DND-41 (cell line): ENCODE results near the gene SHCBP1.
"Not testable (repeated sequence)": the region's sequence is repeated elsewhere in the genome, so short reads cannot be mapped to it uniquely, and the experiment has no call there.

ENCODE experiments used
- ATAC-seq: fragments of 200-7000 bp; cut with Tn5 transposase; 3 replicates; pipeline ENCODE4 v1.9.1; 2021; ENCODE audit warnings: low read depth; ENCODE audit not compliant: insufficient read depth
- DNase-seq: peaks from one replicate; pipeline ENCODE4 v3.0.0-alpha.2; 2020
- H2AFZ ChIP-seq: 2 replicates; pipeline ENCODE4 v1.6.0; 2012; ENCODE audit warnings: low read depth, low read length
- H3K27ac ChIP-seq: 2 replicates; pipeline ENCODE4 v1.5.1; 2012; ENCODE audit warnings: low read length, inconsistent platforms
- H3K27me3 ChIP-seq: fragments of 200-600 bp; sonication (generic); 2 replicates; pipeline ENCODE4 v1.6.0; 2012; ENCODE audit warnings: low read length, mild to moderate bottlenecking, inconsistent platforms; ENCODE audit not compliant: insufficient read depth, poor library complexity
- H3K36me3 ChIP-seq: 2 replicates; pipeline ENCODE4 v1.5.1; 2012; ENCODE audit warnings: low read length, inconsistent platforms; ENCODE audit not compliant: insufficient read depth
- H3K4me1 ChIP-seq: 2 replicates; pipeline ENCODE4 v1.5.1; 2012; ENCODE audit warnings: mild to moderate bottlenecking, low read length; ENCODE audit not compliant: insufficient read depth
- H3K4me2 ChIP-seq: 2 replicates; pipeline ENCODE4 v1.6.0; 2012; ENCODE audit warnings: mild to moderate bottlenecking, moderate library complexity, low read length, inconsistent platforms; ENCODE audit not compliant: insufficient read depth
- H3K4me3 ChIP-seq, 2 experiments: fragments of 200-600 bp in 1 of 2; shearing (Covaris generic) in 1 of 2; 2 replicates each; pipeline ENCODE4 v1.5.1; 2012 to 2016; ENCODE audit warnings: inconsistent platforms in 2 of 2, low read length in 2 of 2, mild to moderate bottlenecking in 2 of 2, low read depth in 1 of 2, moderate library complexity in 1 of 2
- H3K79me2 ChIP-seq: 2 replicates; pipeline ENCODE4 v1.6.0; 2012; ENCODE audit warnings: low read length, inconsistent platforms; ENCODE audit not compliant: insufficient read depth
- H3K9ac ChIP-seq: 2 replicates; pipeline ENCODE4 v1.6.0; 2012; ENCODE audit warnings: low read depth, mild to moderate bottlenecking, inconsistent platforms, low read length, moderate library complexity
- H3K9me3 ChIP-seq: 2 replicates; pipeline ENCODE4 v1.5.1; 2012; ENCODE audit warnings: low read length, moderate library complexity, mild to moderate bottlenecking, inconsistent platforms; ENCODE audit not compliant: insufficient read depth, severe bottlenecking
- H4K20me1 ChIP-seq: 2 replicates; pipeline ENCODE4 v1.6.0; 2012; ENCODE audit warnings: low read length; ENCODE audit not compliant: insufficient read depth
- CTCF ChIP-seq: IDR thresholded peaks from 2 replicates; pipeline ENCODE4 v1.5.1; 2012; ENCODE audit warnings: borderline replicate concordance, low read length, moderate library complexity, mild to moderate bottlenecking; ENCODE audit not compliant: poor library complexity, severe bottlenecking; ENCODE audit errors: extremely low read depth
- EZH2 ChIP-seq: IDR thresholded peaks from 3 replicates; pipeline ENCODE4 v1.6.1; 2012; ENCODE audit warnings: borderline replicate concordance, low read depth, mild to moderate bottlenecking, moderate library complexity, low read length, inconsistent platforms; ENCODE audit not compliant: severe bottlenecking

Gene SHCBP1

GRCh38 chr16:46562979-46563378 lies 58.2 kb downstream of the SHCBP1 start:
- Histone ChIP-seq H3K27me3 (no peaks in the 10 kb centered on the region), H3K79me2 (no peaks in the 10 kb centered on the region), H3K9me3 (no peaks in the 10 kb centered on the region), H3K4me3 (no peak overlapping the region), H3K36me3 (no peaks in the 10 kb centered on the region), H3K9ac (no peak overlapping the region), H4K20me1 (no peaks in the 10 kb centered on the region), H3K4me1 (no peaks in the 10 kb centered on the region), H3K4me2 (no peak overlapping the region), H2AFZ (no peak overlapping the region), H3K27ac (no peak overlapping the region)
- ATAC-seq (no peak), DNase-seq (no peak)
- TF ChIP-seq CTCF (no peak), EZH2 (no peak)

GRCh38 chr16:46558018-46558417 lies 63.2 kb downstream of the SHCBP1 start:
- ATAC-seq = no peak
- no peak overlapping the region for H2AFZ ChIP-seq
- no peak for TF ChIP-seq EZH2
- TF ChIP-seq CTCF = no peak

GRCh38 chr16:46555951-46556350 lies 65.2 kb downstream of the SHCBP1 start:
- Histone ChIP-seq H4K20me1 (no peaks in the 10 kb centered on the region), H3K4me2 (no peak overlapping the region), H3K4me1 (no peaks in the 10 kb centered on the region), H3K9ac (no peak overlapping the region), H3K9me3 (no peaks in the 10 kb centered on the region), H2AFZ (no peak overlapping the region), H3K36me3 (no peaks in the 10 kb centered on the region), H3K4me3 (no peak overlapping the region), H3K27me3 (no peaks in the 10 kb centered on the region), H3K27ac (no peak overlapping the region), H3K79me2 (no peaks in the 10 kb centered on the region)
- TF ChIP-seq CTCF = no peak
- no peak for TF ChIP-seq EZH2
- no peak for DNase-seq
- ATAC-seq = no peak

More at GRCh38 chr16:46558018-46558417, 63.2 kb downstream of the SHCBP1 start:
- Histone ChIP-seq H3K9ac (no peak overlapping the region), H3K4me2 (no peak overlapping the region), H3K36me3 (no peaks in the 10 kb centered on the region), H3K27ac (no peak overlapping the region), H4K20me1 (no peaks in the 10 kb centered on the region), H3K27me3 (no peaks in the 10 kb centered on the region), H3K79me2 (no peaks in the 10 kb centered on the region), H3K4me1 (no peaks in the 10 kb centered on the region), H3K9me3 (no peaks in the 10 kb centered on the region), H3K4me3 (no peak overlapping the region)
- DNase-seq = no peak

- not testable (repeated sequence) for H3K36me3 ChIP-seq, H3K27ac ChIP-seq, H4K20me1 ChIP-seq, DNase-seq, H3K79me2 ChIP-seq, ATAC-seq, H3K4me2 ChIP-seq, H3K9me3 ChIP-seq, H3K27me3 ChIP-seq, H3K4me3 ChIP-seq, H3K4me1 ChIP-seq, H3K9ac ChIP-seq, H2AFZ ChIP-seq
- TF ChIP-seq CTCF = peak; percentile 52
Measured at GRCh38 chr16:46554435-46554834, 66.7 kb downstream of the SHCBP1 start.
